Psoas muscle (tissue), 8 donors: ENCODE results near the gene NEMF. TPM values are rescaled to one million over a fixed set of nuclear protein-coding genes. Genes with fewer than 3 reads are reported as not detected.
"Not testable (repeated sequence)": the region's sequence is repeated elsewhere in the genome, so short reads cannot be mapped to it uniquely, and the experiment has no call there.

Source experiments
- ATAC-seq, 4 donors: fragments of 200-7000 bp; cut with Tn5 transposase; one replicate each; pipeline ENCODE4 v1.9.1; 2020; ENCODE audit warnings: moderate library complexity in 3 of 4, mild to moderate bottlenecking in 2 of 4
- DNase-seq, 2 donors: peaks; one replicate each; pipeline ENCODE4 v3.0.0-alpha.2; 2020
- H3K27ac ChIP-seq: fragments of 200-600 bp; one replicate; pipeline ENCODE4 v1.8.0; 2022
- H3K27me3 ChIP-seq, 3 donors: fragments of 200-600 bp in 1 of 3; one replicate each; pipeline versions ENCODE4 v1.6.1 to v1.8.0; 2013 to 2022; ENCODE audit warnings: low read length in 2 of 3, mild to moderate bottlenecking in 2 of 3, moderate library complexity in 1 of 3; ENCODE audit not compliant: insufficient read depth in 3 of 3
- H3K36me3 ChIP-seq, 2 donors: fragments of 200-600 bp in 1 of 2; one replicate each; pipeline versions ENCODE4 v1.6.1 to v1.8.0; 2013 to 2022; ENCODE audit warnings: low read depth in 1 of 2, mild to moderate bottlenecking in 1 of 2, moderate library complexity in 1 of 2; ENCODE audit not compliant: insufficient read depth in 1 of 2
- H3K4me1 ChIP-seq: fragments of 200-600 bp; one replicate; pipeline ENCODE4 v1.8.0; 2022
- H3K4me3 ChIP-seq: fragments of 200-600 bp; one replicate; pipeline ENCODE4 v1.8.0; 2022; ENCODE audit warnings: mild to moderate bottlenecking
- H3K9me3 ChIP-seq: fragments of 200-600 bp; one replicate; pipeline ENCODE4 v1.8.0; 2022
- WGBS, 3 donors: extraction: QIAGEN DNeasy Blood & Tissue Kit; methylation state at CpG; one replicate each; pipeline versions ENCODE4 v1.1.6 to v1.1.7; 2013; 5-methylcytosine and 5-hydroxymethylcytosine counted together
- intact Hi-C, 2 donors: fragments of 100-400 bp; cut with DNase I; formaldehyde crosslinking; loops; one replicate each; pipeline versions ENCODE4 v1.11.0 to v1.14.2; 2022
- polyA plus RNA-seq, 3 donors: library from polyadenylated mRNA; stranded (reverse); fragments of 200-250 nt; gene quantifications; one replicate each; pipeline ENCODE4 v1.2.3, GENCODE V29; 2013
- total RNA-seq, 4 donors: library from RNA; stranded (reverse); fragmentation: NEBNext Ultra II Directional in 2 of 4; extraction: Animal tissue kit (Norgen Biotek cat#: 25700) in 2 of 4; gene quantifications; one replicate each; pipeline versions ENCODE4 v1.2.1 to v1.2.4, GENCODE V29; 2021 to 2023
- TF ChIP-seq, protein P1 (sequence below): fragments of 200-600 bp; IDR thresholded peaks from one replicate; pipeline ENCODE4 v1.8.0; 2022; ENCODE audit warnings: antibody characterized with exemption
- donor health status: healthy with polysubstance abuse.
- donor health status: DM: no; HTN: no; CAD: no; lungs with moderate emphysema.
- donor health status: Bipolar disorder and iron deficiency.
- donor health status: healthy.
- donor health status: DM: yes; HTN: yes; CAD: no.
- donor health status: DM: no; HTN: no; CAD: no.
- donor health status: DM: no; HTN: no; CAD: no.
- donor health status: DM: yes; HTN: yes; CAD: no.

The NEMF gene
- total and polyA plus RNA-seq, 7 donors = 20.5 to 68.3 (median 52.8) TPM

DNA sequence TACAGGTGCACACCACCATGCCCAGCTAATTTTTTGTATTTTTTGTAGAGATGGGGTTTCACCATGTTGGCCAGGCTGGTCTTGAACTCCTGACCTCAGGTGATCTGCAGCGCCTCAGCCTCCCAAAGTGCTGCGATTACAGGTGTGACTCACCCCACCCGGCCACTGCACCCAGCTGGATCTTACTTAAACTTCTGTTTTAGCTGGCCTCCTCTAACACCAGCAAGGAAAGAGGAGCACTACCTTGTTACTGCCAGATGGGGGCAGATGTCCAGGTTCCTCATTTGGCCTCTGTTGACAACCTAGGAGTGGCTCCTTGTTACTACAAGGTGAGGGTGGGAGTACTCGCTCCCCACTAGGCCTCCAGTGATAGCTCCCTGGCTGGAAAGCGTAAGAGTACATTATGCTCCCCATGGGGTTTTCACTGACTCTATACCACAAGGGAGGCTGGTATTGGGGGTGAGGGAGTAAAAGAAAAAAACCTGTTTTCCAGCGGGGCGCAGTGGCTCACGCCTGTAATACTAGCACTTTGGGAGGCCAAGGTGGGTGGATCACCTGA is 27.1 kb upstream of the NEMF start:
- ATAC-seq (peak; percentile 62 to 89 (median 80)), DNase-seq (peak in 1 of 2 donors; percentile 27)
- intact Hi-C loops = loop anchor here in 1 of 2 donors (5.0 kb wide), 1 partner anchor 218 kb away; no protein-coding TSS in a partner anchor
- no peaks in the 10 kb centered on the region for H3K9me3 ChIP-seq
- H3K4me3 ChIP-seq = no peak overlapping the region
- H3K27me3 ChIP-seq = no peaks in the 10 kb centered on the region
- H3K27ac ChIP-seq = no peak overlapping the region
- WGBS, 3 donors = 59 to 68% (median 65%) methylated on average over 8 of the region's 8 CpGs
- H3K4me1 ChIP-seq = no peaks in the 10 kb centered on the region
- no peaks in the 10 kb centered on the region for H3K36me3 ChIP-seq
- TF ChIP-seq, protein P1, sequence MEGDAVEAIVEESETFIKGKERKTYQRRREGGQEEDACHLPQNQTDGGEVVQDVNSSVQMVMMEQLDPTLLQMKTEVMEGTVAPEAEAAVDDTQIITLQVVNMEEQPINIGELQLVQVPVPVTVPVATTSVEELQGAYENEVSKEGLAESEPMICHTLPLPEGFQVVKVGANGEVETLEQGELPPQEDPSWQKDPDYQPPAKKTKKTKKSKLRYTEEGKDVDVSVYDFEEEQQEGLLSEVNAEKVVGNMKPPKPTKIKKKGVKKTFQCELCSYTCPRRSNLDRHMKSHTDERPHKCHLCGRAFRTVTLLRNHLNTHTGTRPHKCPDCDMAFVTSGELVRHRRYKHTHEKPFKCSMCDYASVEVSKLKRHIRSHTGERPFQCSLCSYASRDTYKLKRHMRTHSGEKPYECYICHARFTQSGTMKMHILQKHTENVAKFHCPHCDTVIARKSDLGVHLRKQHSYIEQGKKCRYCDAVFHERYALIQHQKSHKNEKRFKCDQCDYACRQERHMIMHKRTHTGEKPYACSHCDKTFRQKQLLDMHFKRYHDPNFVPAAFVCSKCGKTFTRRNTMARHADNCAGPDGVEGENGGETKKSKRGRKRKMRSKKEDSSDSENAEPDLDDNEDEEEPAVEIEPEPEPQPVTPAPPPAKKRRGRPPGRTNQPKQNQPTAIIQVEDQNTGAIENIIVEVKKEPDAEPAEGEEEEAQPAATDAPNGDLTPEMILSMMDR = peak; percentile 51

- H3K27ac ChIP-seq = no peak overlapping the region
- no peaks in the 10 kb centered on the region for H3K27me3 ChIP-seq
- no peaks in the 10 kb centered on the region for H3K9me3 ChIP-seq
- DNase-seq (no peak), ATAC-seq (no peak)
- WGBS, 3 donors = 51 to 67% (median 56%) methylated on average over 4 of the region's 4 CpGs
- no peaks in the 10 kb centered on the region for H3K4me1 ChIP-seq
- TF ChIP-seq, protein P1 = no peak
- intact Hi-C loops = no loop called here
- no peak overlapping the region for H3K4me3 ChIP-seq
- no peaks in the 10 kb centered on the region for H3K36me3 ChIP-seq
These were observed 24.1 kb upstream of the NEMF start for GRCh38 chr14:49876563-49877127.

GRCh38 chr14:49875640-49876198 is 23.1 kb upstream of the NEMF start:
- H3K4me3 ChIP-seq = no peak overlapping the region
- no peaks in the 10 kb centered on the region for H3K9me3 ChIP-seq
- intact Hi-C loops = no loop called here
- TF ChIP-seq, protein P1 = no peak
- DNase-seq (no peak), ATAC-seq (no peak)
- H3K27ac ChIP-seq = no peak overlapping the region
- H3K36me3 ChIP-seq = no peaks in the 10 kb centered on the region
- no peaks in the 10 kb centered on the region for H3K4me1 ChIP-seq
- H3K27me3 ChIP-seq = no peaks in the 10 kb centered on the region
- WGBS, 3 donors = 57 to 66% (median 61%) methylated on average over 12 of the region's 12 CpGs

DNA sequence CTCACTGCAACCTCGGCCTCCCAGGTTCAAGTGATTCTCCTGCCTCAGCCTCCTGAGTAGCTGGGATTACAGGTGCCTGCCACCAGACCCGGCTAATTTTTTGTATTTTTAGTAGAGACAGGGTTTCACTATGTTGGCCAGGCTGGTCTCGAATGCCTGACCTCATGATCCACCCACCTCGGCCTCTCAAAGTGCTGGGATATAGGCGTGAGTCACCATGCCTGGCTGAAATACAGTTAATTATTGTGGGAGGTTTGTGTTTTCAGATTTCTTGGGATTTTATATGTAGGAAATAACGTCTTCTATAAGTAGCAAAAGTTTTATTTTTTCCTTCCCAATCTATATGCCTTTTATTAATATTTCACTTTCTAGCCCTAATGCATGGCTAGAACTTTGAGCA is 21.0 kb upstream of the NEMF start:
- WGBS, 3 donors = 78 to 80% (median 79%) methylated on average over 6 of the region's 6 CpGs
- ATAC-seq, DNase-seq, H3K4me3 ChIP-seq, H3K27ac ChIP-seq, H3K36me3 ChIP-seq, H3K9me3 ChIP-seq, H3K4me1 ChIP-seq, intact Hi-C loops, H3K27me3 ChIP-seq: not testable (repeated sequence)

GRCh38 chr14:49870908-49871307 is 18.3 kb upstream of the NEMF start:
- WGBS, 3 donors = 87 to 98% (median 92%) methylated on average over 6 of the region's 6 CpGs
- Histone ChIP-seq H3K4me1 (peaks cover 5% of the 10 kb centered on the region), H3K36me3 (no peaks in the 10 kb centered on the region), H3K27ac (no peak overlapping the region), H3K27me3 (no peaks in the 10 kb centered on the region), H3K9me3 (no peaks in the 10 kb centered on the region), H3K4me3 (no peak overlapping the region)
- TF ChIP-seq, protein P1 = no peak
- no peak for DNase-seq
- intact Hi-C loops = no loop called here
- no peak for ATAC-seq
